NT2/D1 (cell line): Measurements from ENCODE around the gene SART3.

ENCODE experiments used
- YY1 ChIP-seq: IDR thresholded peaks from 2 replicates; pipeline ENCODE4 v1.6.1; 2011; ENCODE audit not compliant: insufficient read length, insufficient read depth
- ZNF274 ChIP-seq: IDR thresholded peaks from 2 replicates; pipeline ENCODE4 v1.6.1; 2011; ENCODE audit warnings: mild to moderate bottlenecking, low read depth, low read length

DNA sequence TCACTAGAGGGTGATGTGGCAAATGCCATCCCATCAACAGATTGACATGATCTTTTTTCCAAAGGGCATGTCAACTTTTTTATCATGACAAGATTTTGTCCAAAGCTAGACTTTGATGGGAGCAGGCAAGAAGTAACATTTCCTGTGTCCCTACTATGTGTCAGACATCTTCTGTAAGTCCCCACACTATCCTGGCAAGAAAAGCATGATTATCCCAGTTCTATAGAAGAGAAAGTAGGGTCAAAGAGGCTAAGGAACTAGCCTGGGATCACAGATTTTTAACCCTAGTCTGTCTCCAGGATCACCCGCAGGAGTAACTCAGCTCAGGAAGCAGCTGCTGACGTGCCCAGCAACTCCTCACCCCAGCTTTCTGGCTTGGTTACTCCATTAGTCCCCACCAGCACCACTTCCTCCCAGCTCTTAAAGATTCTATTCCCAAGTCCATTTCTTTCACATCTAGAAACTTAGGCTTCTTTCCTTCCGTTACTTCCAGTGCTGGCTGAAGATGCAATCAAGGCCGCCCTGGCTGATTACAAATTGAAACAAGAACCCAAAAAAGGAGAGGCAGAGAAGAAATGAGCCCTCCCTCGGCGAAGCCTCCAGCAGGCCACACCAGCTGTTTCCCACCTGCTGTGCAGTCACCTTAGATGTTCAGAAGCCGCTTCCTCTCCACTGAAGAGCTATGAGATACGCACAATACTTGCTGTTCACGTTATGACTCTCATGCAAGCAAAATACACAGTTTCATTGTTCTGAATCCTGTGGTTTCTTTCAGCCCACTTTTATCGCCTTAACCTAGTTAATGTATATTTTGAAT is 7.6 kb upstream of the SART3 start:
- TF ChIP-seq ZNF274, result no peak
- TF ChIP-seq YY1, result no peak
